ENCODE measurements around the gene C10orf90.

GRCh38 chr10:126528315-126528835 is 142.1 kb downstream of the C10orf90 start:
- TF ChIP-seq POLR2A (IDR thresholded peaks at IDR 0.05) = no peak
- no peak for TF ChIP-seq CTCF (IDR thresholded peaks at IDR 0.05)

Measured in breast epithelium (tissue), 3 donors.